ENCODE results near the gene SAMSN1. TPM values are rescaled to one million over a fixed set of nuclear protein-coding genes. Genes with fewer than 3 reads are reported as not detected.

The SAMSN1 gene
- total RNA-seq, 1 donor from 2014 or later = 5.8 TPM

- no peak for DNase-seq
Measured at GRCh38 chr21:14484188-14485009, 61.7 kb downstream of the SAMSN1 start.

- no peak for DNase-seq
Measured at GRCh38 chr21:14483296-14483695, 62.8 kb downstream of the SAMSN1 start.

- no peak for DNase-seq
Measured at GRCh38 chr21:14482165-14482564, 64.0 kb downstream of the SAMSN1 start.

- DNase-seq = no peak
Measured at GRCh38 chr21:14480411-14481031, 65.6 kb downstream of the SAMSN1 start.

GRCh38 chr21:14479241-14479786 is 66.8 kb downstream of the SAMSN1 start:
- no peak for DNase-seq

- no peak for DNase-seq
Measured at GRCh38 chr21:14477841-14478240, 68.3 kb downstream of the SAMSN1 start.

- no peak for DNase-seq
Measured at GRCh38 chr21:14477133-14477532, 69.0 kb downstream of the SAMSN1 start.

- no peak for DNase-seq
Measured at GRCh38 chr21:14474995-14475394, 71.1 kb downstream of the SAMSN1 start.

GRCh38 chr21:14469641-14470040 is 76.5 kb downstream of the SAMSN1 start:
- DNase-seq = no peak

GRCh38 chr21:14466715-14467114 is 79.4 kb downstream of the SAMSN1 start:
- DNase-seq = no peak

GRCh38 chr21:14457762-14458161 is 88.4 kb downstream of the SAMSN1 start:
- DNase-seq = no peak

GRCh38 chr21:14456911-14457310 is 89.2 kb downstream of the SAMSN1 start:
- no peak for DNase-seq

- DNase-seq = no peak
Measured at GRCh38 chr21:14454016-14455009, 91.8 kb downstream of the SAMSN1 start.

- no peak for DNase-seq
Measured at GRCh38 chr21:14453339-14454015, 92.6 kb downstream of the SAMSN1 start.

- DNase-seq = no peak
Measured at GRCh38 chr21:14452727-14453241, 93.3 kb downstream of the SAMSN1 start.

- no peak for DNase-seq
Measured at GRCh38 chr21:14452031-14452726, 93.9 kb downstream of the SAMSN1 start.

- DNase-seq = no peak
Measured at GRCh38 chr21:14451546-14451945, 94.6 kb downstream of the SAMSN1 start.

GRCh38 chr21:14448784-14449183 is 97.3 kb downstream of the SAMSN1 start:
- DNase-seq = no peak

- no peak for DNase-seq
Measured at GRCh38 chr21:14438211-14438610, 107.9 kb downstream of the SAMSN1 start.

- no peak for DNase-seq
Measured at GRCh38 chr21:14435423-14435822, 110.7 kb downstream of the SAMSN1 start.
